ENCODE data around the gene GPR82. TPM values are rescaled to one million over a fixed set of nuclear protein-coding genes. Genes with fewer than 3 reads are reported as not detected.

Gene GPR82
- total and polyA plus RNA-seq, 2 of the 8 experiments (the other 6 are each of a cell fraction or from before 2014, with no cell fraction given), result not detected

GRCh38 chrX:41718481-41719235 lies 5.3 kb upstream of the GPR82 start:
- Histone ChIP-seq H3K27me3 (replicated peaks in 1 of 4; ENCODE audit: control insufficient read depth in 3 of 4, extremely low read depth in 1 of 4, insufficient read depth in 3 of 4, low read length in 3 of 4) (no peaks in the 10 kb centered on the region), H4K20me1 (replicated peaks in 1 of 2; ENCODE audit: control insufficient read depth in 1 of 2, insufficient read depth in 2 of 2, low read length in 2 of 2) (no peaks in the 10 kb centered on the region), H2BK5ac (ENCODE audit: low read depth, low read length) (peak overlapping the region; percentile 94), H3K14ac (ENCODE audit: insufficient read length) (no peak overlapping the region), H3K9me3 (ENCODE audit: insufficient read depth in 2 of 2, low read depth in 1 of 2, low read length in 1 of 2) (no peaks in the 10 kb centered on the region), H3K4ac (replicated peaks; ENCODE audit: insufficient read length, low read depth, low read length) (no peak overlapping the region), H2AK5ac (ENCODE audit: low read depth, low read length) (no peak overlapping the region), H3K56ac (replicated peaks; ENCODE audit: insufficient read length, low read depth, low read length) (no peak overlapping the region), H2BK15ac (ENCODE audit: low read length) (no peak overlapping the region), H4K91ac (replicated peaks; ENCODE audit: insufficient read length, low read length) (peak overlapping the region; percentile 80), H3K79me2 (ENCODE audit: control insufficient read depth in 1 of 2, insufficient read depth in 2 of 2, low read length in 2 of 2) (no peaks in the 10 kb centered on the region), H2AFZ (ENCODE audit: low read length) (no peak overlapping the region), H2BK20ac (ENCODE audit: low read length) (no peak overlapping the region), H3K79me1 (ENCODE audit: low read depth, low read length) (no peaks in the 10 kb centered on the region), H3K23me2 (ENCODE audit: low read depth, low read length) (no peaks in the 10 kb centered on the region), H4K5ac (ENCODE audit: insufficient read length, low read depth, low read length) (no peak overlapping the region), H3K4me3 (ENCODE audit: extremely low read depth in 1 of 4, insufficient read depth in 2 of 4, low read depth in 3 of 4, low read length in 4 of 4) (no peak overlapping the region), H4K8ac (ENCODE audit: extremely low read depth, insufficient read depth, low read length) (no peak overlapping the region), H3K27ac (ENCODE audit: low read depth, low read length) (peak overlapping the region; percentile 88), H3K18ac (ENCODE audit: extremely low read depth, low read length) (peak overlapping the region; percentile 13), H3K23ac (ENCODE audit: insufficient read length) (no peak overlapping the region), H2BK120ac (replicated peaks; ENCODE audit: low read depth, low read length) (peak overlapping the region; percentile 83), H3K9ac (replicated peaks in 1 of 4; ENCODE audit: extremely low read depth in 1 of 4, low read depth in 3 of 4, low read length in 3 of 4) (peak overlapping the region in 1 of 4 experiments; percentile 37; a peak in 2 of 7 replicates), H3K4me2 (ENCODE audit: insufficient read depth in 1 of 2, low read depth in 2 of 2, low read length in 2 of 2) (peak overlapping the region in 1 of 2 experiments; percentile 33; a peak in 3 of 4 replicates), H2BK12ac (ENCODE audit: low read depth, low read length) (peak overlapping the region; percentile 84; the same call in 1 of the 2 replicates), H3K36me3 (ENCODE audit: control insufficient read depth in 2 of 4, insufficient read depth in 4 of 4, low read length in 3 of 4) (no peaks in the 10 kb centered on the region), H3K4me1 (replicated peaks in 1 of 4; ENCODE audit: control insufficient read depth in 3 of 4, insufficient read depth in 4 of 4, low read length in 3 of 4) (peaks cover 0 to 13% (median 3%) of the 10 kb centered on the region in 4 experiments; a peak in 5 of 7 replicates)
- FAIRE-seq (peak; percentile 98), DNase-seq (ENCODE audit: low read depth in 1 of 2, low spot score in 2 of 2) (peak; percentile 41 to 48)
- ChIA-PET CTCF (ENCODE audit: partially characterized antibody) (interaction anchor here (0.9 to 1.1 kb wide), 3 partner anchors 11 to 42 kb away, joined by 3 to 4 read pairs (median 4); no protein-coding TSS in a partner anchor), POLR2A (ENCODE audit: partially characterized antibody) (interaction anchor here (0.6 kb wide), 2 partner anchors 430 to 1935 kb away, joined by 4 read pairs; no protein-coding TSS in a partner anchor)
- WGBS, 2 experiments (ENCODE audit: extremely low coverage in 1 of 2, insufficient coverage in 1 of 2, insufficient read length in 1 of 2, insufficient replicate concordance in 2 of 2, low coverage in 1 of 2, low lambda C conversion rate in 2 of 2, missing lambda C conversion rate in 1 of 2), result 24% methylated on average over 3 of the region's 4 CpGs; no CpG with 5 or more reads in 1 of the 2 experiments
- TF ChIP-seq NRF1 (IDR thresholded peaks at IDR 0.05; ENCODE audit: low read depth, low read length) (no peak), JUND (IDR thresholded peaks at IDR 0.05; ENCODE audit: low read length) (no peak), EGR1 (IDR thresholded peaks at IDR 0.05; ENCODE audit: borderline replicate concordance, low read depth, low read length) (no peak), HDAC6 (IDR thresholded peaks at IDR 0.05; ENCODE audit: low read depth, low read length) (no peak), GTF2F1 (IDR thresholded peaks at IDR 0.05; ENCODE audit: borderline replicate concordance, low read depth, low read length) (no peak), POU5F1 (IDR thresholded peaks at IDR 0.05; ENCODE audit: low read depth, low read length) (no peak), TCF12 (IDR thresholded peaks at IDR 0.05; ENCODE audit: low read depth, low read length) (no peak), RBBP5 (IDR thresholded peaks at IDR 0.05; ENCODE audit: borderline replicate concordance, low read depth, low read length) (no peak), SAP30 (IDR thresholded peaks at IDR 0.05; ENCODE audit: insufficient read depth, insufficient replicate concordance, low read length) (no peak), NANOG (IDR thresholded peaks at IDR 0.05; ENCODE audit: insufficient read depth, low read depth, low read length, poor library complexity, severe bottlenecking) (no peak), CEBPB (IDR thresholded peaks at IDR 0.05; ENCODE audit: low read depth, low read length) (peak; percentile 52), CHD1 (IDR thresholded peaks at IDR 0.05; ENCODE audit: low read depth, low read length) (no peak), POLR2AphosphoS5 (IDR thresholded peaks at IDR 0.05; ENCODE audit: low read depth, low read length) (no peak)

Measured in H1 (cell line).